Colonic mucosa (tissue), 4 donors: ENCODE results near the gene DNAI2. TPM values are rescaled to one million over a fixed set of nuclear protein-coding genes. Genes with fewer than 3 reads are reported as not detected.
"Not testable (repeated sequence)": the region's sequence is repeated elsewhere in the genome, so short reads cannot be mapped to it uniquely, and the experiment has no call there.

ENCODE experiments used
- DNase-seq: peaks from one replicate; pipeline ENCODE4 v3.0.0-alpha.2; 2020
- H3K27ac ChIP-seq: fragments of 200-600 bp; one replicate; pipeline ENCODE4 v1.8.0; 2021
- H3K27me3 ChIP-seq: fragments of 200-600 bp; one replicate; pipeline ENCODE4 v1.8.0; 2021
- H3K36me3 ChIP-seq: fragments of 200-600 bp; one replicate; pipeline ENCODE4 v1.8.0; 2021
- H3K4me1 ChIP-seq: fragments of 200-600 bp; one replicate; pipeline ENCODE4 v1.8.0; 2021; ENCODE audit warnings: mild to moderate bottlenecking
- H3K4me3 ChIP-seq: fragments of 200-600 bp; one replicate; pipeline ENCODE4 v1.8.0; 2021
- H3K9ac ChIP-seq, 2 donors: one replicate each; pipeline ENCODE4 v1.7.0; 2013; ENCODE audit warnings: control low read depth in 2 of 2, low read depth in 2 of 2, low read length in 2 of 2
- H3K9me3 ChIP-seq: fragments of 200-600 bp; one replicate; pipeline ENCODE4 v1.8.0; 2021
- intact Hi-C: fragments of 100-400 bp; cut with DNase I; formaldehyde crosslinking; loops from one replicate; pipeline ENCODE4 v1.14.1; 2022
- total RNA-seq, 2 donors: library from RNA; stranded (reverse); fragmentation: NEBNext Ultra II Directional in 1 of 2; extraction: Animal tissue kit (Norgen Biotek cat#: 25700) in 1 of 2; gene quantifications; one replicate each; pipeline ENCODE4 v1.2.1, GENCODE V29; 2021
- TF ChIP-seq, protein P1 (sequence below): fragments of 200-600 bp; IDR thresholded peaks from one replicate; pipeline ENCODE4 v1.8.0; 2022; ENCODE audit warnings: antibody characterized with exemption, mild to moderate bottlenecking
- donor health status: healthy.
- donor health status: DM: no; HTN: no; CAD: no.
- donor health status: DM: no; HTN: no; CAD: no.

Gene DNAI2
- total RNA-seq, 2 donors from 2014 or later, result not detected

DNA sequence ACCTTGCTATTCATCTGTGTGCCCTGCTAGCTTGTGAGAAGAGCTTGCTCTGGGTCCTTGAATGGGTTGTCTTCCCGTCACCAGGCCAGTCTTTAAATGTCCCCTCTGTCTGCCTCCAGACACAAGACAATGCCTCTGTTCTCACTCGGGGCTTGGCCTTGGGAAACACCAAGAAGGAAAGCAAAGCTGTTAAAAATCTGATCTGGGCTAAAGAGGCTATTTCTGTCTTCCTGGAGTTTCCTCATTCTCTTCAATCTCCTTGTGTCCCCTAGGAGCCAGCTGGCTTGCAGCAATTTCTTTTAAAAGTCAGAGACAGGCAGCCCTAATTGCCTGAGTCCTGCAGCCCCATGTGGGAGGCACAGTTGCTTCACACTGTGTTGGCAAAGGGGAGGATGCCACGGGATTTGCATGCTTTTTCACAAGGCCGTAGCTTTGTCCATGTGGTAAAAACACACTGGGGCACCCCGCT, 2.5 kb downstream of the DNAI2 start:
- TF ChIP-seq, protein P1, sequence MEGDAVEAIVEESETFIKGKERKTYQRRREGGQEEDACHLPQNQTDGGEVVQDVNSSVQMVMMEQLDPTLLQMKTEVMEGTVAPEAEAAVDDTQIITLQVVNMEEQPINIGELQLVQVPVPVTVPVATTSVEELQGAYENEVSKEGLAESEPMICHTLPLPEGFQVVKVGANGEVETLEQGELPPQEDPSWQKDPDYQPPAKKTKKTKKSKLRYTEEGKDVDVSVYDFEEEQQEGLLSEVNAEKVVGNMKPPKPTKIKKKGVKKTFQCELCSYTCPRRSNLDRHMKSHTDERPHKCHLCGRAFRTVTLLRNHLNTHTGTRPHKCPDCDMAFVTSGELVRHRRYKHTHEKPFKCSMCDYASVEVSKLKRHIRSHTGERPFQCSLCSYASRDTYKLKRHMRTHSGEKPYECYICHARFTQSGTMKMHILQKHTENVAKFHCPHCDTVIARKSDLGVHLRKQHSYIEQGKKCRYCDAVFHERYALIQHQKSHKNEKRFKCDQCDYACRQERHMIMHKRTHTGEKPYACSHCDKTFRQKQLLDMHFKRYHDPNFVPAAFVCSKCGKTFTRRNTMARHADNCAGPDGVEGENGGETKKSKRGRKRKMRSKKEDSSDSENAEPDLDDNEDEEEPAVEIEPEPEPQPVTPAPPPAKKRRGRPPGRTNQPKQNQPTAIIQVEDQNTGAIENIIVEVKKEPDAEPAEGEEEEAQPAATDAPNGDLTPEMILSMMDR, result no peak
- Histone ChIP-seq H3K4me1 (no peaks in the 10 kb centered on the region), H3K36me3 (no peaks in the 10 kb centered on the region), H3K27me3 (no peaks in the 10 kb centered on the region), H3K27ac (no peak overlapping the region), H3K9ac (no peak overlapping the region), H3K4me3 (no peak overlapping the region), H3K9me3 (no peaks in the 10 kb centered on the region)
- DNase-seq, result no peak
- intact Hi-C loops, result no loop called here

DNA sequence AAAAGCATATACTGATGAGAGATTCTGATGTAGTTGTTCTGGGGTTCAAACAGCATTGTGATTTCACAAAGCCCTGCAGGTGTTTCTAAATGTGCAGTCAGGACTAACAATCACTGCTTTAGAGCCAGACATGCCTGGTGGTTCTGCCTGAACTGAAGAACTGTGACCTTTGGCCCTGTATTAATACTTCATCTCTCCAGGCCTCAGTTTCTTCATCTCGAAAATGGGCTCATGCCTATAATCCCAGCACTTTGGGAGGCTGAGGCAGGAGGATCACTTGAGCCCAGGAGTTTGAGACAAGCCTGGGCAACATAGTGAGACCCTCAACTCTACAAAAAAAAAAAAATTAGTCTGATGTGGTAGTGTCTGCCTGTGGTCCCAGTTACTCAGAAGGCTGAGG, 3.9 kb downstream of the DNAI2 start:
- H3K9me3 ChIP-seq, result no peaks in the 10 kb centered on the region
- H3K4me1 ChIP-seq, result no peaks in the 10 kb centered on the region
- H3K4me3 ChIP-seq, result no peak overlapping the region
- DNase-seq, result no peak
- H3K36me3 ChIP-seq, result no peaks in the 10 kb centered on the region
- H3K27ac ChIP-seq, result no peak overlapping the region
- TF ChIP-seq, protein P1, result no peak
- no peaks in the 10 kb centered on the region for H3K27me3 ChIP-seq
- no peak overlapping the region for H3K9ac ChIP-seq
- intact Hi-C loops, result no loop called here

DNA sequence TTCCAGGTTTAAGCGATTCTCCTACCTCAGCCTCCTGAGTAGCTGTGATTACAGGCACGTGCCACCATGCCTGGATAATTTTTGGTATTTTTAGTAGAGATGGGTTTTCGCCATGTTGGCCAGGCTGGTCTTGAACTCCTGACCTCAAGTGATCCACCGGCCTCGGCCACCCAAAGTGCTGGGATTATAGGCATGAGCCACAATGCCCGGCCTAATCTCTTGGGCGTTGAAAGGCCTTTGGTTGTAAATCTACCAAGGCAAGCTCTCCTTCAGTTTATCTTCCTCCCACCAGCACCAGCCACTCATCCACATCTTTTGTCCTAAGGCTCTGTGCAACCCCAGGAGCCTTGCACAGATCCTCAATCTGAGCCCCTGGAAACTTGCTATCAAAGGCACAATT, 5.6 kb downstream of the DNAI2 start:
- H3K27ac ChIP-seq, H3K9me3 ChIP-seq, H3K9ac ChIP-seq, H3K36me3 ChIP-seq, H3K4me3 ChIP-seq, H3K27me3 ChIP-seq, DNase-seq, H3K4me1 ChIP-seq, intact Hi-C loops: not testable (repeated sequence)

DNA sequence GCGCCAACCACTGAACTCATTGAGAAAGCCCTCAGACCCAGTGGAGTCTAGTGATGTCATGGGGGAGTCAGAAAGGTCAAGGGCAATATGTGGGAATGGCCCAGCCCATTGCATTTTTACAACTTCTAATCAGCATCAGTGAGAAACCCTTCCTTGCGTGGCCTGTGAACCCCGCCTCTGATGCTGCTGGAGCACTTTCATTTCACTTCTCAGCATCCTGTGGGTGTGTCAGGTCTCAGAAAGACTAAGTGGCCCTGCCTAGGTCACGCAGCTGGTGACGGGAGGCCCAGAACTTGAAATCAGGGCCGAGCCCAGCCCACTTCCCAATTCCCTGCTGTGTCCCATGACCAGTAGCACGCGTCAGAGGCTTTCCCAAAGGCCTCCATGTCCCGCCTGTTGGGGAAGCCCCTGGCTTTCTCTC, 6.1 kb downstream of the DNAI2 start:
- Histone ChIP-seq H3K27ac (no peak overlapping the region), H3K9me3 (no peaks in the 10 kb centered on the region), H3K4me1 (no peaks in the 10 kb centered on the region), H3K9ac (no peak overlapping the region), H3K27me3 (no peaks in the 10 kb centered on the region), H3K36me3 (no peaks in the 10 kb centered on the region), H3K4me3 (no peak overlapping the region)
- no peak for DNase-seq
- TF ChIP-seq, protein P1, result no peak
- intact Hi-C loops, result no loop called here

DNA sequence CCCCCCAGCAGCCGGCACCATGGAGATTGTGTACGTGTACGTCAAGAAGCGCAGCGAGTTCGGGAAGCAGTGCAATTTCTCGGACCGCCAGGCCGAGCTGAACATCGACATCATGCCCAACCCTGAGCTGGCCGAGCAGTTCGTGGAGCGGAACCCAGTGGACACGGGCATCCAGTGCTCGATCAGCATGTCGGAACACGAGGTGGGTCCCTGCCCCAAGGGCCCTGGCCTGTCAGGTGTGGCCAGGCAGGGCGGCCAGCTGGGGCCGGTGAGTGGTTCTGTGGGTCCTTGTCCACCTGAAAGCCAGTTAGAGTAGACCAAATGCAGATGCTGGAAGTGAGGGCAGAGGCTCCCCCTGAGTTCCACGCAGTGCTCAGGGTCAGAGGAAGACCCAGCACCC, 7.8 kb downstream of the DNAI2 start:
- Histone ChIP-seq H3K9ac (no peak overlapping the region), H3K27ac (no peak overlapping the region), H3K9me3 (no peaks in the 10 kb centered on the region), H3K4me1 (no peaks in the 10 kb centered on the region), H3K36me3 (no peaks in the 10 kb centered on the region), H3K27me3 (no peaks in the 10 kb centered on the region), H3K4me3 (no peak overlapping the region)
- TF ChIP-seq, protein P1, result no peak
- intact Hi-C loops, result no loop called here
- DNase-seq, result no peak

DNA sequence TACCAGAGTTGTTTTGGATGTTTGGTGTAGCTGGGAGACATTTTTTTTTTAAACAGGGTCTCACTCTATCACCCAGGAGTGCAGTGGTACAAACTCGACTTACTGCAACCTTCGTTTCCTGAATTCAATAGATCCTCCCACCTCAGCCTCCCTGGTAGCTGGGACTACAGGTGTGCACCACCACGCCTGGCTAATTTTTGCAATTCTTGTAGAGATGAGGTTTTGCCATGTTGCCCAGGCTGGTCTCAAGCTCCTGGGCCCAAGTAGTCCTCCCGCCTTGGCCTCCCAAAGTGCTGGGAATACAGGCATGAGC, 8.2 kb downstream of the DNAI2 start:
- H3K36me3 ChIP-seq, H3K27me3 ChIP-seq, H3K27ac ChIP-seq, intact Hi-C loops, H3K9me3 ChIP-seq, H3K4me1 ChIP-seq, H3K4me3 ChIP-seq, H3K9ac ChIP-seq, DNase-seq: not testable (repeated sequence)
